Left lobe of liver (tissue), 2 donors: ENCODE results near the gene MAPKAPK3. TPM values are rescaled to one million over a fixed set of nuclear protein-coding genes. Genes with fewer than 3 reads are reported as not detected.
A peak's percentile ranks its signal among the peaks of the same experiment; 100 is the strongest.

Experiments
- ATAC-seq: fragments of 200-7000 bp; cut with Tn5 transposase; one replicate; pipeline ENCODE4 v1.9.1; 2020; ENCODE audit warnings: mild to moderate bottlenecking, moderate library complexity
- DNase-seq: peaks from one replicate; pipeline ENCODE4 v3.0.0-alpha.2; 2020; ENCODE audit warnings: low spot score
- total RNA-seq: library from RNA; stranded (reverse); gene quantifications from one replicate; pipeline ENCODE4 v1.2.1, GENCODE V29; 2021
- donor health status: DM: no; HTN: no; CAD: no; lungs with moderate emphysema.
- donor health status: DM: no; HTN: yes; CAD: no.

MAPKAPK3 gene
- total RNA-seq, 1 donor from 2014 or later, result 16.1 TPM

- no peak for DNase-seq
- no peak for ATAC-seq
Measured at GRCh38 chr3:50625231-50626182, 8.6 kb downstream of the MAPKAPK3 start.

- no peak for ATAC-seq
- no peak for DNase-seq
Measured at GRCh38 chr3:50626401-50626800, 9.4 kb downstream of the MAPKAPK3 start.

- DNase-seq, result no peak
- peak; percentile 31 for ATAC-seq
Measured at GRCh38 chr3:50627407-50628051, 10.6 kb downstream of the MAPKAPK3 start.

- DNase-seq, result no peak
- ATAC-seq, result no peak
Measured at GRCh38 chr3:50628601-50629000, 11.7 kb downstream of the MAPKAPK3 start.

GRCh38 chr3:50630394-50630793 is 13.4 kb downstream of the MAPKAPK3 start:
- DNase-seq, result no peak
- ATAC-seq, result no peak

GRCh38 chr3:50630877-50631276 is 13.9 kb downstream of the MAPKAPK3 start:
- DNase-seq (no peak), ATAC-seq (no peak)

- ATAC-seq, result no peak
- no peak for DNase-seq
Measured at GRCh38 chr3:50632450-50632849, 15.5 kb downstream of the MAPKAPK3 start.

GRCh38 chr3:50633230-50633790 is 16.4 kb downstream of the MAPKAPK3 start:
- DNase-seq (no peak), ATAC-seq (no peak)

- DNase-seq (no peak), ATAC-seq (no peak)
Measured at GRCh38 chr3:50635066-50635465, 18.1 kb downstream of the MAPKAPK3 start.

GRCh38 chr3:50637011-50637410 is 20.1 kb downstream of the MAPKAPK3 start:
- DNase-seq, result no peak
- ATAC-seq, result no peak

GRCh38 chr3:50637945-50638344 is 21.0 kb downstream of the MAPKAPK3 start:
- DNase-seq, result no peak
- no peak for ATAC-seq

GRCh38 chr3:50639055-50639494 is 22.1 kb downstream of the MAPKAPK3 start:
- no peak for ATAC-seq
- DNase-seq, result no peak

GRCh38 chr3:50642382-50642781 is 25.4 kb downstream of the MAPKAPK3 start:
- no peak for ATAC-seq

GRCh38 chr3:50644561-50644960 is 27.6 kb downstream of the MAPKAPK3 start:
- DNase-seq (no peak), ATAC-seq (no peak)

More at GRCh38 chr3:50642382-50642781, 25.4 kb downstream of the MAPKAPK3 start:
- DNase-seq, result no peak

GRCh38 chr3:50645378-50645777 is 28.4 kb downstream of the MAPKAPK3 start:
- no peak for ATAC-seq

GRCh38 chr3:50648313-50648712 is 31.4 kb downstream of the MAPKAPK3 start:
- no peak for ATAC-seq

More at GRCh38 chr3:50645378-50645777, 28.4 kb downstream of the MAPKAPK3 start:
- no peak for DNase-seq

GRCh38 chr3:50648944-50649343 is 32.0 kb downstream of the MAPKAPK3 start:
- DNase-seq (no peak), ATAC-seq (no peak)

More at GRCh38 chr3:50648313-50648712, 31.4 kb downstream of the MAPKAPK3 start:
- DNase-seq, result no peak

- DNase-seq, result no peak
- ATAC-seq, result no peak
Measured at GRCh38 chr3:50649451-50649931, 32.5 kb downstream of the MAPKAPK3 start.

- no peak for DNase-seq
- no peak for ATAC-seq
Measured at GRCh38 chr3:50650018-50650417, 33.1 kb downstream of the MAPKAPK3 start.

GRCh38 chr3:50651445-50651844 is 34.5 kb downstream of the MAPKAPK3 start:
- ATAC-seq (no peak), DNase-seq (no peak)

GRCh38 chr3:50651920-50652529 is 35.1 kb downstream of the MAPKAPK3 start:
- DNase-seq (no peak), ATAC-seq (no peak)
